Measurements from ENCODE around the gene ZNF784. TPM values are rescaled to one million over a fixed set of nuclear protein-coding genes. Genes with fewer than 3 reads are reported as not detected.

The ZNF784 gene
- total and polyA plus RNA-seq, 2 experiments from 2014 or later = 13.3 to 15.1 TPM

GRCh38 chr19:55625004-55625326 lies 599 bp upstream of the ZNF784 start:
- no peak for TF ChIP-seq CTCF (IDR thresholded peaks at IDR 0.05; ENCODE audit: low read depth, low read length)
- peak overlapping the region; percentile 99 for H3K27ac ChIP-seq
- DNase-seq (ENCODE audit: low read depth in 1 of 2, low spot score in 1 of 2) = no peak
- peaks cover 3% of the 10 kb centered on the region for H3K4me1 ChIP-seq (ENCODE audit: low read depth)
- peak overlapping the region; percentile 51 for H3K4me3 ChIP-seq
- no peaks in the 10 kb centered on the region for H3K27me3 ChIP-seq
- no peaks in the 10 kb centered on the region for H3K9me3 ChIP-seq (ENCODE audit: low read depth)
- H3K36me3 ChIP-seq = peaks cover 2% of the 10 kb centered on the region

GRCh38 chr19:55623561-55623960 lies 805 bp downstream of the ZNF784 start:
- H3K4me3 ChIP-seq = peak overlapping the region; percentile 51
- H3K4me1 ChIP-seq (ENCODE audit: low read depth) = peaks cover 3% of the 10 kb centered on the region
- H3K27ac ChIP-seq = no peak overlapping the region
- no peak for TF ChIP-seq CTCF (IDR thresholded peaks at IDR 0.05; ENCODE audit: low read depth, low read length)
- H3K36me3 ChIP-seq = peaks cover 2% of the 10 kb centered on the region
- H3K9me3 ChIP-seq (ENCODE audit: low read depth) = no peaks in the 10 kb centered on the region
- H3K27me3 ChIP-seq = no peaks in the 10 kb centered on the region
- no peak for DNase-seq (ENCODE audit: low read depth in 1 of 2, low spot score in 1 of 2)

GRCh38 chr19:55623130-55623529 lies 1.2 kb downstream of the ZNF784 start:
- Histone ChIP-seq H3K9me3 (ENCODE audit: low read depth) (no peaks in the 10 kb centered on the region), H3K4me1 (ENCODE audit: low read depth) (peaks cover 3% of the 10 kb centered on the region), H3K27me3 (no peaks in the 10 kb centered on the region), H3K27ac (no peak overlapping the region), H3K36me3 (peaks cover 2% of the 10 kb centered on the region), H3K4me3 (no peak overlapping the region)
- TF ChIP-seq CTCF (IDR thresholded peaks at IDR 0.05; ENCODE audit: low read depth, low read length) = no peak
- DNase-seq (ENCODE audit: low read depth in 1 of 2, low spot score in 1 of 2) = no peak

- peaks cover 3% of the 10 kb centered on the region for H3K4me1 ChIP-seq (ENCODE audit: low read depth)
These were observed 2.0 kb downstream of the ZNF784 start for GRCh38 chr19:55622242-55622969.

GRCh38 chr19:55621673-55622231 lies 2.6 kb downstream of the ZNF784 start:
- no peaks in the 10 kb centered on the region for H3K27me3 ChIP-seq
- no peak for TF ChIP-seq CTCF (IDR thresholded peaks at IDR 0.05; ENCODE audit: low read depth, low read length)
- H3K4me3 ChIP-seq = no peak overlapping the region
- peaks cover 3% of the 10 kb centered on the region for H3K4me1 ChIP-seq (ENCODE audit: low read depth)
- no peak for DNase-seq (ENCODE audit: low read depth in 1 of 2, low spot score in 1 of 2)
- H3K36me3 ChIP-seq = peaks cover 11% of the 10 kb centered on the region
- no peak overlapping the region for H3K27ac ChIP-seq
- H3K9me3 ChIP-seq (ENCODE audit: low read depth) = no peaks in the 10 kb centered on the region

More at GRCh38 chr19:55622242-55622969, 2.0 kb downstream of the ZNF784 start:
- no peak overlapping the region for H3K4me3 ChIP-seq
- TF ChIP-seq CTCF (IDR thresholded peaks at IDR 0.05; ENCODE audit: low read depth, low read length) = no peak
- H3K27me3 ChIP-seq = no peaks in the 10 kb centered on the region
- DNase-seq (ENCODE audit: low read depth in 1 of 2, low spot score in 1 of 2) = no peak
- peaks cover 5% of the 10 kb centered on the region for H3K36me3 ChIP-seq
- H3K27ac ChIP-seq = no peak overlapping the region
- no peaks in the 10 kb centered on the region for H3K9me3 ChIP-seq (ENCODE audit: low read depth)
